ENCODE data around the gene MTMR1. TPM values are rescaled to one million over a fixed set of nuclear protein-coding genes. Genes with fewer than 3 reads are reported as not detected.

The MTMR1 gene
- total RNA-seq, 2 donors from 2014 or later: 16.5 to 18.5 TPM

GRCh38 chrX:150790021-150790420 lies 96.8 kb downstream of the MTMR1 start:
- H3K4me1 Mint-ChIP-seq: no peaks in the 10 kb centered on the region
- H3K27me3 Mint-ChIP-seq (ENCODE audit: insufficient read depth): no peaks in the 10 kb centered on the region
- Histone ChIP-seq H3K27me3 (ENCODE audit: control insufficient read depth, insufficient read depth, low read length, poor library complexity, severe bottlenecking) (no peaks in the 10 kb centered on the region), H3K36me3 (ENCODE audit: control insufficient read depth, insufficient read depth, low read length) (peaks cover 5% of the 10 kb centered on the region), H3K4me3 (ENCODE audit: low read length) (no peak overlapping the region), H3K9me3 (ENCODE audit: control insufficient read depth, low read length) (no peaks in the 10 kb centered on the region), H3K9ac (ENCODE audit: extremely low read depth, low read length, poor library complexity, severe bottlenecking) (no peak overlapping the region), H3K4me1 (ENCODE audit: control insufficient read depth, insufficient read depth, low read length) (peaks cover 2% of the 10 kb centered on the region), H3K27ac (ENCODE audit: low read depth, low read length) (no peak overlapping the region)
- peaks cover 83% of the 10 kb centered on the region for H3K36me3 Mint-ChIP-seq (ENCODE audit: low read depth)
- TF ChIP-seq, protein P1, sequence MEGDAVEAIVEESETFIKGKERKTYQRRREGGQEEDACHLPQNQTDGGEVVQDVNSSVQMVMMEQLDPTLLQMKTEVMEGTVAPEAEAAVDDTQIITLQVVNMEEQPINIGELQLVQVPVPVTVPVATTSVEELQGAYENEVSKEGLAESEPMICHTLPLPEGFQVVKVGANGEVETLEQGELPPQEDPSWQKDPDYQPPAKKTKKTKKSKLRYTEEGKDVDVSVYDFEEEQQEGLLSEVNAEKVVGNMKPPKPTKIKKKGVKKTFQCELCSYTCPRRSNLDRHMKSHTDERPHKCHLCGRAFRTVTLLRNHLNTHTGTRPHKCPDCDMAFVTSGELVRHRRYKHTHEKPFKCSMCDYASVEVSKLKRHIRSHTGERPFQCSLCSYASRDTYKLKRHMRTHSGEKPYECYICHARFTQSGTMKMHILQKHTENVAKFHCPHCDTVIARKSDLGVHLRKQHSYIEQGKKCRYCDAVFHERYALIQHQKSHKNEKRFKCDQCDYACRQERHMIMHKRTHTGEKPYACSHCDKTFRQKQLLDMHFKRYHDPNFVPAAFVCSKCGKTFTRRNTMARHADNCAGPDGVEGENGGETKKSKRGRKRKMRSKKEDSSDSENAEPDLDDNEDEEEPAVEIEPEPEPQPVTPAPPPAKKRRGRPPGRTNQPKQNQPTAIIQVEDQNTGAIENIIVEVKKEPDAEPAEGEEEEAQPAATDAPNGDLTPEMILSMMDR (conservative IDR thresholded peaks at IDR 0.05): no peak
- 100% methylated on average over 1 of the region's 1 CpG; no CpG with 5 or more reads in 1 of the 2 experiments for WGBS, 2 experiments (ENCODE audit: insufficient coverage in 1 of 2, insufficient read length in 1 of 2)
- peaks cover 17% of the 10 kb centered on the region for H3K9me3 Mint-ChIP-seq
- H3K27ac Mint-ChIP-seq: no peak overlapping the region
- DNase-seq: no peak
- no peak overlapping the region for H3K4me3 Mint-ChIP-seq

DNA sequence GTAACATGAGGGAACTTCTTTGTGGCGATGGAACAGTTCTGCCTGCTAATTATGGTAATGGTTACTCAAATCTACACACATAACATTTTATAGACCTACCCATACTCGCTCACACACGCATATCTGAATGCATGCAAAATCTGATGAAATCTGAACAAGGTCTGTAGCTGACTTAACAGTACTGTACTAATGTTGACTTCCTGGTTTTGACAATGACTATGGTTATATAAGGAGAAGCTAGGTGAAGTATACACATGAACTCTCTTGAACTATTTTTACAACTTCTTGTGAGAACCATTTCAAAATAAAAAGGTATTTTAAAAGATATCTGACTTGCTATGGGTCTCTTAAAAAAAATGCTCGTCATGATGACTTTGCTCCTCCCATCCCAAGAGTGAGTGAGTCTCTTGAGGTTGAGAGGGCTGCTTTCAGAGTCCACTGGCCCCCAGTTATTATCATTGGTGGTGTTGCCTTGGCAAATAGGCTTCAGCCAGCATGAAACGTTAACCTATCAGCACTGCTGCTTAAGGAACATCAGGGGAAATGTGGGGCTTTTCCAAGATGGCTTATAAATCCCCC lies 99.8 kb downstream of the MTMR1 start:
- H3K9me3 Mint-ChIP-seq: peaks cover 6% of the 10 kb centered on the region
- H3K4me1 ChIP-seq (ENCODE audit: control insufficient read depth, insufficient read depth, low read length): no peaks in the 10 kb centered on the region
- 100% methylated on average over 1 to 4 of the region's 5 CpGs for WGBS, 2 experiments (ENCODE audit: insufficient coverage in 1 of 2, insufficient read length in 1 of 2)
- no peak for DNase-seq
- no peaks in the 10 kb centered on the region for H3K27me3 Mint-ChIP-seq (ENCODE audit: insufficient read depth)
- H3K4me1 Mint-ChIP-seq: no peaks in the 10 kb centered on the region
- no peaks in the 10 kb centered on the region for H3K27me3 ChIP-seq (ENCODE audit: control insufficient read depth, insufficient read depth, low read length, poor library complexity, severe bottlenecking)
- H3K9ac ChIP-seq (ENCODE audit: extremely low read depth, low read length, poor library complexity, severe bottlenecking): no peak overlapping the region
- H3K4me3 ChIP-seq (ENCODE audit: low read length): no peak overlapping the region
- peaks cover 5% of the 10 kb centered on the region for H3K36me3 ChIP-seq (ENCODE audit: control insufficient read depth, insufficient read depth, low read length)
- TF ChIP-seq, protein P1 (conservative IDR thresholded peaks at IDR 0.05): no peak
- H3K27ac ChIP-seq (ENCODE audit: low read depth, low read length): no peak overlapping the region
- H3K36me3 Mint-ChIP-seq (ENCODE audit: low read depth): peaks cover 80% of the 10 kb centered on the region
- no peaks in the 10 kb centered on the region for H3K9me3 ChIP-seq (ENCODE audit: control insufficient read depth, low read length)
- H3K27ac Mint-ChIP-seq: no peak overlapping the region
- H3K4me3 Mint-ChIP-seq: no peak overlapping the region

DNA sequence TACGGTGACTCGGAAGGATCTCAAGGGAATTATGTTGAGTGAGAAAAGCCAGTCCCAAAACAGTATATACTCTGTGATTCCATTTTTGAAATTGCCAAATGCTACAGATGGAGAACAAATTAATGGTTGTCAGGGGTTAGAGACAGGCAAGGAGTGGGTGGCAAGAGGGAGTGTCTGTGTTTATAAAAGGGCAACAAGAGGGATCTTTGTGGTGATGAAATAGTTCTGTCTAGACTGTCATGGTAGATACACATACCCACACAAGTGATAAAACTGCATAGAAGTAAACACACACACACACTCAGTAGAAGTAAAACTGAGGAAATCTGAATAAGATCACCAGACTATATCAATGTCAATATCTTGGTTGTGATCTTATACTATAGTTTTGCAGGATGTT lies 112.5 kb downstream of the MTMR1 start:
- no peak overlapping the region for H3K4me3 Mint-ChIP-seq
- WGBS, 2 experiments (ENCODE audit: insufficient coverage in 1 of 2, insufficient read length in 1 of 2): 91% methylated on average over 2 of the region's 2 CpGs; no CpG with 5 or more reads in 1 of the 2 experiments

More for the DNA sequence above, 112.5 kb downstream of the MTMR1 start:
- Mint-ChIP-seq H3K27ac (no peak overlapping the region), H3K36me3 (ENCODE audit: low read depth) (peaks cover 65% of the 10 kb centered on the region), H3K9me3 (peaks cover 2% of the 10 kb centered on the region), H3K27me3 (ENCODE audit: insufficient read depth) (no peaks in the 10 kb centered on the region), H3K4me1 (peaks cover 8% of the 10 kb centered on the region)
- Histone ChIP-seq H3K9ac (ENCODE audit: extremely low read depth, low read length, poor library complexity, severe bottlenecking) (no peak overlapping the region), H3K27me3 (ENCODE audit: control insufficient read depth, insufficient read depth, low read length, poor library complexity, severe bottlenecking) (no peaks in the 10 kb centered on the region), H3K4me1 (ENCODE audit: control insufficient read depth, insufficient read depth, low read length) (no peaks in the 10 kb centered on the region), H3K9me3 (ENCODE audit: control insufficient read depth, low read length) (no peaks in the 10 kb centered on the region), H3K36me3 (ENCODE audit: control insufficient read depth, insufficient read depth, low read length) (no peaks in the 10 kb centered on the region), H3K27ac (ENCODE audit: low read depth, low read length) (no peak overlapping the region), H3K4me3 (ENCODE audit: low read length) (no peak overlapping the region)
- no peak for DNase-seq
- TF ChIP-seq, protein P1 (conservative IDR thresholded peaks at IDR 0.05): no peak

Measured in endodermal cell (in vitro differentiated cells).